ENCODE results near the gene SRGAP3. TPM values are rescaled to one million over a fixed set of nuclear protein-coding genes. Genes with fewer than 3 reads are reported as not detected.

SRGAP3 gene
- total RNA-seq, 1 experiment from 2014 or later: 5.3 TPM

- H3K4me3 ChIP-seq (ENCODE audit: insufficient read depth, low read depth, low read length): no peak overlapping the region
- no peaks in the 10 kb centered on the region for H3K27me3 ChIP-seq (ENCODE audit: control insufficient read depth, insufficient read depth, low read length)
- DNase-seq: no peak
Measured at GRCh38 chr3:9193633-9194195, 55.7 kb downstream of the SRGAP3 start.

GRCh38 chr3:9193211-9193610 lies 56.2 kb downstream of the SRGAP3 start:
- no peak for DNase-seq
- Histone ChIP-seq H3K27me3 (ENCODE audit: control insufficient read depth, insufficient read depth, low read length) (no peaks in the 10 kb centered on the region), H3K36me3 (replicated peaks; ENCODE audit: control insufficient read depth, insufficient read depth, low read length) (no peaks in the 10 kb centered on the region), H3K4me3 (ENCODE audit: insufficient read depth, low read depth, low read length) (no peak overlapping the region)

More at GRCh38 chr3:9193633-9194195, 55.7 kb downstream of the SRGAP3 start:
- H3K36me3 ChIP-seq (replicated peaks; ENCODE audit: control insufficient read depth, insufficient read depth, low read length): no peaks in the 10 kb centered on the region

- no peak for DNase-seq
- Histone ChIP-seq H3K36me3 (replicated peaks; ENCODE audit: control insufficient read depth, insufficient read depth, low read length) (no peaks in the 10 kb centered on the region), H3K4me3 (ENCODE audit: insufficient read depth, low read depth, low read length) (no peak overlapping the region), H3K27me3 (ENCODE audit: control insufficient read depth, insufficient read depth, low read length) (no peaks in the 10 kb centered on the region)
Measured at GRCh38 chr3:9192248-9193025, 57.0 kb downstream of the SRGAP3 start.

- no peak for DNase-seq
Measured at GRCh38 chr3:9190276-9190675, 59.2 kb downstream of the SRGAP3 start.

GRCh38 chr3:9188583-9188982 lies 60.9 kb downstream of the SRGAP3 start:
- Histone ChIP-seq H3K36me3 (replicated peaks; ENCODE audit: control insufficient read depth, insufficient read depth, low read length) (no peaks in the 10 kb centered on the region), H3K27me3 (ENCODE audit: control insufficient read depth, insufficient read depth, low read length) (no peaks in the 10 kb centered on the region), H3K4me3 (ENCODE audit: insufficient read depth, low read depth, low read length) (no peak overlapping the region)
- no peak for DNase-seq

More at GRCh38 chr3:9190276-9190675, 59.2 kb downstream of the SRGAP3 start:
- Histone ChIP-seq H3K27me3 (ENCODE audit: control insufficient read depth, insufficient read depth, low read length) (no peaks in the 10 kb centered on the region), H3K36me3 (replicated peaks; ENCODE audit: control insufficient read depth, insufficient read depth, low read length) (no peaks in the 10 kb centered on the region), H3K4me3 (ENCODE audit: insufficient read depth, low read depth, low read length) (no peak overlapping the region)

GRCh38 chr3:9185701-9186100 lies 63.7 kb downstream of the SRGAP3 start:
- Histone ChIP-seq H3K4me3 (ENCODE audit: insufficient read depth, low read depth, low read length) (no peak overlapping the region), H3K27me3 (ENCODE audit: control insufficient read depth, insufficient read depth, low read length) (no peaks in the 10 kb centered on the region), H3K36me3 (replicated peaks; ENCODE audit: control insufficient read depth, insufficient read depth, low read length) (no peaks in the 10 kb centered on the region)
- DNase-seq: no peak

- no peak for DNase-seq
- Histone ChIP-seq H3K36me3 (replicated peaks; ENCODE audit: control insufficient read depth, insufficient read depth, low read length) (no peaks in the 10 kb centered on the region), H3K27me3 (ENCODE audit: control insufficient read depth, insufficient read depth, low read length) (no peaks in the 10 kb centered on the region; the same call in 1 of the 2 replicates), H3K4me3 (ENCODE audit: insufficient read depth, low read depth, low read length) (no peak overlapping the region)
Measured at GRCh38 chr3:9185046-9185445, 64.4 kb downstream of the SRGAP3 start.

GRCh38 chr3:9184461-9184835 lies 65.0 kb downstream of the SRGAP3 start:
- no peak overlapping the region for H3K4me3 ChIP-seq (ENCODE audit: insufficient read depth, low read depth, low read length)
- no peaks in the 10 kb centered on the region; the same call in 1 of the 2 replicates for H3K27me3 ChIP-seq (ENCODE audit: control insufficient read depth, insufficient read depth, low read length)
- no peak for DNase-seq

GRCh38 chr3:9183811-9184460 lies 65.5 kb downstream of the SRGAP3 start:
- H3K27me3 ChIP-seq (ENCODE audit: control insufficient read depth, insufficient read depth, low read length): no peaks in the 10 kb centered on the region; the same call in 1 of the 2 replicates
- H3K36me3 ChIP-seq (replicated peaks; ENCODE audit: control insufficient read depth, insufficient read depth, low read length): no peaks in the 10 kb centered on the region
- H3K4me3 ChIP-seq (ENCODE audit: insufficient read depth, low read depth, low read length): no peak overlapping the region
- DNase-seq: peak; percentile 65

More at GRCh38 chr3:9184461-9184835, 65.0 kb downstream of the SRGAP3 start:
- H3K36me3 ChIP-seq (replicated peaks; ENCODE audit: control insufficient read depth, insufficient read depth, low read length): no peaks in the 10 kb centered on the region

- H3K27me3 ChIP-seq (ENCODE audit: control insufficient read depth, insufficient read depth, low read length): no peaks in the 10 kb centered on the region; the same call in 1 of the 2 replicates
- H3K4me3 ChIP-seq (ENCODE audit: insufficient read depth, low read depth, low read length): no peak overlapping the region
- no peak for DNase-seq
- H3K36me3 ChIP-seq (replicated peaks; ENCODE audit: control insufficient read depth, insufficient read depth, low read length): no peaks in the 10 kb centered on the region
Measured at GRCh38 chr3:9183011-9183410, 66.4 kb downstream of the SRGAP3 start.

- no peaks in the 10 kb centered on the region; the same call in 1 of the 2 replicates for H3K27me3 ChIP-seq (ENCODE audit: control insufficient read depth, insufficient read depth, low read length)
- H3K36me3 ChIP-seq (replicated peaks; ENCODE audit: control insufficient read depth, insufficient read depth, low read length): no peaks in the 10 kb centered on the region
- no peak for DNase-seq
- H3K4me3 ChIP-seq (ENCODE audit: insufficient read depth, low read depth, low read length): no peak overlapping the region
Measured at GRCh38 chr3:9180764-9181117, 68.7 kb downstream of the SRGAP3 start.

GRCh38 chr3:9179826-9180763 lies 69.4 kb downstream of the SRGAP3 start:
- Histone ChIP-seq H3K4me3 (ENCODE audit: insufficient read depth, low read depth, low read length) (no peak overlapping the region), H3K36me3 (replicated peaks; ENCODE audit: control insufficient read depth, insufficient read depth, low read length) (no peaks in the 10 kb centered on the region), H3K27me3 (ENCODE audit: control insufficient read depth, insufficient read depth, low read length) (no peaks in the 10 kb centered on the region; the same call in 1 of the 2 replicates)
- DNase-seq: no peak

- no peaks in the 10 kb centered on the region for H3K36me3 ChIP-seq (replicated peaks; ENCODE audit: control insufficient read depth, insufficient read depth, low read length)
- no peak for DNase-seq
- H3K27me3 ChIP-seq (ENCODE audit: control insufficient read depth, insufficient read depth, low read length): no peaks in the 10 kb centered on the region; the same call in 1 of the 2 replicates
- H3K4me3 ChIP-seq (ENCODE audit: insufficient read depth, low read depth, low read length): no peak overlapping the region
Measured at GRCh38 chr3:9178697-9179096, 70.7 kb downstream of the SRGAP3 start.

- Histone ChIP-seq H3K36me3 (replicated peaks; ENCODE audit: control insufficient read depth, insufficient read depth, low read length) (no peaks in the 10 kb centered on the region), H3K4me3 (ENCODE audit: insufficient read depth, low read depth, low read length) (no peak overlapping the region), H3K27me3 (ENCODE audit: control insufficient read depth, insufficient read depth, low read length) (no peaks in the 10 kb centered on the region; the same call in 1 of the 2 replicates)
- no peak for DNase-seq
Measured at GRCh38 chr3:9175421-9175820, 74.0 kb downstream of the SRGAP3 start.

All from H7 (cell line).